PFSK-1 (cell line): ENCODE results near the gene DEPDC4.

Source experiments
- REST ChIP-seq, 2 experiments: IDR thresholded peaks; 2 replicates each; pipeline versions ENCODE4 v1.6.1 to v1.8.0; 2011 to 2012; ENCODE audit warnings: low read depth in 2 of 2, low read length in 2 of 2, control low read depth in 1 of 2, inconsistent platforms in 1 of 2, mild to moderate bottlenecking in 1 of 2, moderate library complexity in 1 of 2; ENCODE audit not compliant: insufficient read depth in 1 of 2
- SIN3A ChIP-seq: IDR thresholded peaks from 2 replicates; pipeline ENCODE4 v1.6.1; 2012; ENCODE audit warnings: mild to moderate bottlenecking, low read length, moderate library complexity, borderline replicate concordance; ENCODE audit not compliant: insufficient read depth

GRCh38 chr12:100201604-100202423 is 65.1 kb downstream of the DEPDC4 start:
- TF ChIP-seq REST (IDR thresholded peaks at IDR 0.05; ENCODE audit: insufficient read depth in 1 of 2, low read depth in 2 of 2, low read length in 2 of 2) (no peak), SIN3A (no peak)
